ENCODE data around the gene FDX2.

DNA sequence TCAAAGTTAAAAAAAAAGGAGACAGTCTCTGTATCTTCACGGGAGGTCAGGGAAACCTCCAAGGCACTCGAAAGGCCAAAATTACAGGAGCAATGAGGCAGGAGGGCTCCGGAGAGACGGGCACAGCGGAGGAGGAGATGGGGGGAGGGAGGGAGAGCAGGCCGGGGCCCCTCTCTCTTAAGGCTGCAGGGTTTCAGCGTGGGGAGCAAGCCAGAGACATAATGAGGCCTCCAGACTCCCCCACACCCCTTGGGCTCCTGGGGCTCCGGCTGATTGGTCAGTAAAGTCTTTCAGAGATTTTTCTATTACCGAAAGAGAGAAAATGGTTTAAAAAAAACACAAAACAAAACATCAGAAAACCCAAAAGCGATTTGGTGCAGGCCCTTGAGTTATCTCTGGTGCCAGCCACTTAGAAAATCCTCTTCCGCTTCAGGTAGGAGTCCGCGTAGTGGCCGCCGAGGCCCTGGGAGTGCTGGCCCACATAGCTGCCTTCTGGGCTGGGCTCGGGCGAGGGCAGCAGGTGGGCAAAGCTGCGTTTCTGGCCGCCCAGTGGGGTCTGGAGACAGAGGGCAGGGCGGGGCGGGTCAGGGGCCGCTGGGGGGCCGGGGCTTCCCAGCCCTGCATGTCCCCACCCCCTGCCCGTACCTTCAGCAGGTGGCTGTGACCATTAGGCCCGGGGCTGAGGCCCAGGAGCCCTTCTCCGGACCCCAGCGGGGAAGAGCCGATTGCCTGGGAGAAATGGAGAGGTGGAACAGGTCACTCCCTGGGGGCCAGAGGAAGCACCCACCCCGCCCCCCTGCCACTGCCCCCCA, 1.4 kb upstream of the FDX2 start:
- TF ChIP-seq, protein P1, sequence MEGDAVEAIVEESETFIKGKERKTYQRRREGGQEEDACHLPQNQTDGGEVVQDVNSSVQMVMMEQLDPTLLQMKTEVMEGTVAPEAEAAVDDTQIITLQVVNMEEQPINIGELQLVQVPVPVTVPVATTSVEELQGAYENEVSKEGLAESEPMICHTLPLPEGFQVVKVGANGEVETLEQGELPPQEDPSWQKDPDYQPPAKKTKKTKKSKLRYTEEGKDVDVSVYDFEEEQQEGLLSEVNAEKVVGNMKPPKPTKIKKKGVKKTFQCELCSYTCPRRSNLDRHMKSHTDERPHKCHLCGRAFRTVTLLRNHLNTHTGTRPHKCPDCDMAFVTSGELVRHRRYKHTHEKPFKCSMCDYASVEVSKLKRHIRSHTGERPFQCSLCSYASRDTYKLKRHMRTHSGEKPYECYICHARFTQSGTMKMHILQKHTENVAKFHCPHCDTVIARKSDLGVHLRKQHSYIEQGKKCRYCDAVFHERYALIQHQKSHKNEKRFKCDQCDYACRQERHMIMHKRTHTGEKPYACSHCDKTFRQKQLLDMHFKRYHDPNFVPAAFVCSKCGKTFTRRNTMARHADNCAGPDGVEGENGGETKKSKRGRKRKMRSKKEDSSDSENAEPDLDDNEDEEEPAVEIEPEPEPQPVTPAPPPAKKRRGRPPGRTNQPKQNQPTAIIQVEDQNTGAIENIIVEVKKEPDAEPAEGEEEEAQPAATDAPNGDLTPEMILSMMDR (IDR thresholded peaks at IDR 0.05; ENCODE audit: poor library complexity) = no peak
- no peak for TF ChIP-seq EZH2 (IDR thresholded peaks at IDR 0.05; ENCODE audit: borderline replicate concordance)
